IMR-90 (cell line): ENCODE measurements around the gene RAI14.

Experiments used
- MXI1 ChIP-seq: IDR thresholded peaks from 2 replicates; pipeline ENCODE4 v1.6.1; 2012; ENCODE audit warnings: low read depth, mild to moderate bottlenecking, low read length, moderate library complexity, borderline replicate concordance
- POLR2A ChIP-seq: IDR thresholded peaks from 2 replicates; pipeline ENCODE4 v1.6.1; 2012; ENCODE audit warnings: mild to moderate bottlenecking, low read depth, low read length
- RAD21 ChIP-seq: IDR thresholded peaks from 2 replicates; pipeline ENCODE4 v1.6.1; 2012; ENCODE audit warnings: low read length, improper control_type of control experiment
- TF ChIP-seq, protein P1 (sequence below): conservative IDR thresholded peaks from 2 replicates; pipeline ENCODE4 v1.5.1; 2012; ENCODE audit warnings: mild to moderate bottlenecking, low read depth, low read length, improper control_type of control experiment

DNA sequence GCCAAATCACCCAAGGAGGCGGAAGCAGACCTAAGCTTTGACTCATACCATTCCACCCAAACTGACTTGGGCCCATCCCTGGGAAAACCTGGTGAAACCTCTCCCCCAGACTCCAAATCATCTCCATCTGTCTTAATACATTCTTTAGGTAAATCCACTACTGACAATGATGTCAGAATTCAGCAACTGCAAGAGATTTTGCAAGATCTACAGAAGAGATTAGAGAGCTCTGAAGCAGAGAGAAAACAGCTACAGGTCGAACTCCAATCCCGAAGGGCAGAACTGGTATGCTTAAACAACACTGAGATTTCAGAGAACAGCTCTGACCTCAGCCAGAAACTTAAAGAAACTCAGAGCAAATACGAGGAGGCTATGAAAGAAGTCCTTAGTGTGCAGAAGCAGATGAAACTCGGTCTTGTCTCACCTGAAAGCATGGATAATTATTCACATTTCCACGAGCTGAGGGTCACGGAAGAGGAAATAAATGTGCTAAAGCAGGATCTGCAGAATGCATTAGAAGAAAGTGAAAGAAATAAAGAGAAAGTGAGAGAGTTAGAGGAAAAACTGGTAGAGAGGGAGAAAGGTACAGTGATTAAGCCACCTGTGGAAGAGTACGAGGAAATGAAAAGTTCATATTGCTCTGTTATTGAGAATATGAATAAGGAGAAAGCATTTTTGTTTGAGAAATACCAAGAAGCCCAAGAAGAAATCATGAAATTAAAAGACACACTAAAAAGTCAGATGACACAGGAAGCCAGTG is 167.0 kb downstream of the RAI14 start:
- TF ChIP-seq, protein P1, sequence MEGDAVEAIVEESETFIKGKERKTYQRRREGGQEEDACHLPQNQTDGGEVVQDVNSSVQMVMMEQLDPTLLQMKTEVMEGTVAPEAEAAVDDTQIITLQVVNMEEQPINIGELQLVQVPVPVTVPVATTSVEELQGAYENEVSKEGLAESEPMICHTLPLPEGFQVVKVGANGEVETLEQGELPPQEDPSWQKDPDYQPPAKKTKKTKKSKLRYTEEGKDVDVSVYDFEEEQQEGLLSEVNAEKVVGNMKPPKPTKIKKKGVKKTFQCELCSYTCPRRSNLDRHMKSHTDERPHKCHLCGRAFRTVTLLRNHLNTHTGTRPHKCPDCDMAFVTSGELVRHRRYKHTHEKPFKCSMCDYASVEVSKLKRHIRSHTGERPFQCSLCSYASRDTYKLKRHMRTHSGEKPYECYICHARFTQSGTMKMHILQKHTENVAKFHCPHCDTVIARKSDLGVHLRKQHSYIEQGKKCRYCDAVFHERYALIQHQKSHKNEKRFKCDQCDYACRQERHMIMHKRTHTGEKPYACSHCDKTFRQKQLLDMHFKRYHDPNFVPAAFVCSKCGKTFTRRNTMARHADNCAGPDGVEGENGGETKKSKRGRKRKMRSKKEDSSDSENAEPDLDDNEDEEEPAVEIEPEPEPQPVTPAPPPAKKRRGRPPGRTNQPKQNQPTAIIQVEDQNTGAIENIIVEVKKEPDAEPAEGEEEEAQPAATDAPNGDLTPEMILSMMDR = no peak
- TF ChIP-seq POLR2A (no peak), RAD21 (no peak), MXI1 (no peak)
